PC-9 (cell line): Measurements from ENCODE around the gene RAMP2. TPM values are rescaled to one million over a fixed set of nuclear protein-coding genes. Genes with fewer than 3 reads are reported as not detected.

ENCODE experiments used
- BruUV-seq: library from RNA; stranded (reverse); fragments of 400-500 nt; replicated peaks from 2 replicates; lab custom pipeline; 2021; lab: Mats Ljungman, UMichigan
- CTCF ChIA-PET: fragments of 300-600 bp; sonication (Branson Sonifier 250); formaldehyde crosslinking; loops from one replicate; lab custom pipeline; 2022; ENCODE audit warnings: antibody characterized with exemption; lab: Charles Lee
- POLR2A ChIA-PET: fragments of 300-600 bp; sonication (Branson Sonifier 250); formaldehyde crosslinking; loops from one replicate; lab custom pipeline; 2022; ENCODE audit warnings: antibody characterized with exemption; ENCODE audit not compliant: unreplicated experiment; lab: Charles Lee
- DNase-seq, 2 experiments: peaks; one replicate each; pipeline versions ENCODE4 v3.0.0 to v3.0.0-alpha.2; 2015 to 2022; ENCODE audit warnings: mixed read lengths in 1 of 2
- H2AFZ ChIP-seq: fragments of 200-600 bp; sonication (generic); 2 replicates; pipeline ENCODE4 v1.8.1; 2017; ENCODE audit warnings: antibody characterized with exemption
- H3F3A ChIP-seq: fragments of 200-600 bp; sonication (generic); 2 replicates; pipeline ENCODE4 v1.8.1; 2017; ENCODE audit warnings: antibody characterized with exemption, mild to moderate bottlenecking, low read depth; ENCODE audit not compliant: insufficient read depth
- H3K27ac ChIP-seq: fragments of 200-600 bp; sonication (generic); 2 replicates; pipeline ENCODE4 v1.6.1; 2016; ENCODE audit warnings: mixed run types
- H3K27me3 ChIP-seq: fragments of 200-600 bp; sonication (generic); 2 replicates; pipeline ENCODE4 v1.6.1; 2016; ENCODE audit warnings: low read depth, mixed run types; ENCODE audit not compliant: insufficient read depth
- H3K36me3 ChIP-seq: fragments of 200-600 bp; sonication (generic); 2 replicates; pipeline ENCODE4 v1.6.1; 2016; ENCODE audit warnings: low read depth, mixed run types
- H3K4me1 ChIP-seq: fragments of 200-600 bp; sonication (generic); replicated peaks from 2 replicates; pipeline ENCODE4 v1.6.1; 2016; ENCODE audit warnings: mixed run types; ENCODE audit not compliant: insufficient read depth
- H3K4me2 ChIP-seq: fragments of 200-600 bp; sonication (generic); 2 replicates; pipeline ENCODE4 v1.6.1; 2017; ENCODE audit warnings: mixed run types
- H3K4me3 ChIP-seq: fragments of 200-600 bp; sonication (generic); 2 replicates; pipeline ENCODE4 v1.6.1; 2016; ENCODE audit warnings: mixed run types
- H3K79me2 ChIP-seq: fragments of 200-600 bp; sonication (generic); 2 replicates; pipeline ENCODE4 v1.6.1; 2017; ENCODE audit warnings: low read depth, mixed run types
- H3K9me2 ChIP-seq: fragments of 200-600 bp; sonication (generic); 2 replicates; pipeline ENCODE4 v1.8.1; 2017; ENCODE audit warnings: mild to moderate bottlenecking; ENCODE audit not compliant: insufficient read depth
- H3K9me3 ChIP-seq: fragments of 200-600 bp; sonication (generic); 2 replicates; pipeline ENCODE4 v1.8.1; 2016; ENCODE audit warnings: low read depth; ENCODE audit not compliant: insufficient read depth
- H4K20me1 ChIP-seq: fragments of 200-600 bp; sonication (generic); 2 replicates; pipeline ENCODE4 v1.8.1; 2017; ENCODE audit not compliant: insufficient read depth
- EZH2 ChIP-seq: fragments of 200-600 bp; sonication (generic); IDR thresholded peaks from 2 replicates; pipeline ENCODE4 v1.8.0; 2017; ENCODE audit warnings: antibody characterized with exemption, low read depth
- intact Hi-C: fragments of 100-400 bp; cut with micrococcal nuclease; formaldehyde crosslinking; loops from one replicate; pipeline ENCODE4 v1.10.0; 2022; ENCODE audit not compliant: unreplicated experiment
- total RNA-seq: library from RNA; stranded (reverse); gene quantifications from 2 replicates; pipeline ENCODE4 v1.2.3, GENCODE V29; 2021
- TF ChIP-seq, protein P1 (sequence below): fragments of 200-600 bp; sonication (generic); conservative IDR thresholded peaks from 2 replicates; pipeline ENCODE4 v1.6.1; 2017; ENCODE audit warnings: mixed run types, antibody characterized with exemption, mild to moderate bottlenecking, moderate library complexity

The RAMP2 gene
- total RNA-seq, 1 experiment from 2014 or later = not detected

DNA sequence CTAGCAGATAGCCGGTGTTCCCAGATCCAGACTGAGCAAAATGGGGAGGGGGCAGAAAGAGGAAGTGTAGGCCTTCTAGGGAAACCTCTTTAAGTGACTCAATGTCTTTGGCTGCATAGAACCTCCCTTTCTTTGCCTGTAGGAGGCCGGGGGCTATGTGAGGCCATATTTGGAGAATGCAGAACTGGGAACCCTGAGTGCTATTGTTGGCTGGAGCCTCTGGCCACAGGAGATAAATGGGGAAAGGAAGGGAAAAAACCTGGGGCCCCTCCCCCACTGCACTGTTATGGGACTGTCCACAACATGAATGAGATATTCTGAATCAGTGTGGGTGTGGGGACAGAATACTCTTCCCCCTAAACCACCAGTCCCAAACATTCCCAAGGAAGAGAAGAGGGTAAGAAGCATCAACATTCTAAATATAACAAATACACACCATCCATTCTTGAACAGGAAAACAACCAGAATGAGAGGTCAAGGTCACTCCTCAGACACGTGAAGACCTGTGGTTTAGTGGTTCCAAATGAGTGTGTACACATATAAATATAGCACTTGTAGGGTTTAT is 14.6 kb downstream of the RAMP2 start:
- peaks cover 27% of the 10 kb centered on the region for H3K36me3 ChIP-seq
- no peak overlapping the region for H3K4me3 ChIP-seq
- DNase-seq = no peak
- peaks cover 14% of the 10 kb centered on the region for H3K4me1 ChIP-seq
- intact Hi-C loops = no loop called here
- no peak for TF ChIP-seq EZH2
- TF ChIP-seq, protein P1, sequence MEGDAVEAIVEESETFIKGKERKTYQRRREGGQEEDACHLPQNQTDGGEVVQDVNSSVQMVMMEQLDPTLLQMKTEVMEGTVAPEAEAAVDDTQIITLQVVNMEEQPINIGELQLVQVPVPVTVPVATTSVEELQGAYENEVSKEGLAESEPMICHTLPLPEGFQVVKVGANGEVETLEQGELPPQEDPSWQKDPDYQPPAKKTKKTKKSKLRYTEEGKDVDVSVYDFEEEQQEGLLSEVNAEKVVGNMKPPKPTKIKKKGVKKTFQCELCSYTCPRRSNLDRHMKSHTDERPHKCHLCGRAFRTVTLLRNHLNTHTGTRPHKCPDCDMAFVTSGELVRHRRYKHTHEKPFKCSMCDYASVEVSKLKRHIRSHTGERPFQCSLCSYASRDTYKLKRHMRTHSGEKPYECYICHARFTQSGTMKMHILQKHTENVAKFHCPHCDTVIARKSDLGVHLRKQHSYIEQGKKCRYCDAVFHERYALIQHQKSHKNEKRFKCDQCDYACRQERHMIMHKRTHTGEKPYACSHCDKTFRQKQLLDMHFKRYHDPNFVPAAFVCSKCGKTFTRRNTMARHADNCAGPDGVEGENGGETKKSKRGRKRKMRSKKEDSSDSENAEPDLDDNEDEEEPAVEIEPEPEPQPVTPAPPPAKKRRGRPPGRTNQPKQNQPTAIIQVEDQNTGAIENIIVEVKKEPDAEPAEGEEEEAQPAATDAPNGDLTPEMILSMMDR = no peak
- no peak overlapping the region for H3K4me2 ChIP-seq
- H2AFZ ChIP-seq = no peak overlapping the region
- H3K27ac ChIP-seq = no peak overlapping the region
- CTCF ChIA-PET = no interaction called here
- POLR2A ChIA-PET = no interaction called here
- no peaks in the 10 kb centered on the region for H3K27me3 ChIP-seq
- H3K79me2 ChIP-seq = peaks cover 23% of the 10 kb centered on the region
- no peaks in the 10 kb centered on the region for H3K9me2 ChIP-seq
- H3K9me3 ChIP-seq = no peaks in the 10 kb centered on the region
- peaks cover 27% of the 10 kb centered on the region; the same call in 1 of the 2 replicates for H3F3A ChIP-seq
- H4K20me1 ChIP-seq = no peaks in the 10 kb centered on the region
- BruUV-seq = no TSS peak

DNA sequence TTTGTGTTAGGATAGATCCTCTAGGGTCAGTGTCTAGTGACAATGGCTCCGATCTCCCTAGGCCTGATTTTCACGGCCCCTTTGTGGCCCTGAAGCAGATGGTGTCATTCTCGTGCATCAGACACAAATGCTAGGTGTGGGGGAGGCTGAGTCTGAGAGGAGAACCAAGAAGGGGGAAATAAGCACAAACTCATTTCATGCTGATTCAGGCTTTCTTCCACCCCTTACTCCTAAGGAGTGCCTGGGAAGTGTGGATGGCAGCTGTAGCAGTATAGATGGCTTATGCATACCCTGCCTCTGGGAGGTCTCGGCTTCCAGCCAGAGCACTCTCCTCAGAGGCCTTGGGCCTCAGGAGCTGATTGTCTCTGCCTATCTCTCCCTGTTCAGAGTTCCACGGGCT is 17.5 kb downstream of the RAMP2 start:
- intact Hi-C loops = no loop called here
- peaks cover 20% of the 10 kb centered on the region for H3K79me2 ChIP-seq
- no peak for DNase-seq
- no TSS peak for BruUV-seq
- H3K4me2 ChIP-seq = no peak overlapping the region
- peaks cover 35% of the 10 kb centered on the region for H3K4me1 ChIP-seq
- no peak overlapping the region for H3K4me3 ChIP-seq
- H3K9me3 ChIP-seq = no peaks in the 10 kb centered on the region
- TF ChIP-seq, protein P1 = no peak
- no peaks in the 10 kb centered on the region for H4K20me1 ChIP-seq
- no peak overlapping the region for H2AFZ ChIP-seq
- no peak overlapping the region for H3K27ac ChIP-seq
- H3F3A ChIP-seq = peaks cover 37% of the 10 kb centered on the region
- H3K27me3 ChIP-seq = no peaks in the 10 kb centered on the region
- no peaks in the 10 kb centered on the region for H3K9me2 ChIP-seq
- POLR2A ChIA-PET = no interaction called here
- CTCF ChIA-PET = no interaction called here
- peaks cover 27% of the 10 kb centered on the region for H3K36me3 ChIP-seq

DNA sequence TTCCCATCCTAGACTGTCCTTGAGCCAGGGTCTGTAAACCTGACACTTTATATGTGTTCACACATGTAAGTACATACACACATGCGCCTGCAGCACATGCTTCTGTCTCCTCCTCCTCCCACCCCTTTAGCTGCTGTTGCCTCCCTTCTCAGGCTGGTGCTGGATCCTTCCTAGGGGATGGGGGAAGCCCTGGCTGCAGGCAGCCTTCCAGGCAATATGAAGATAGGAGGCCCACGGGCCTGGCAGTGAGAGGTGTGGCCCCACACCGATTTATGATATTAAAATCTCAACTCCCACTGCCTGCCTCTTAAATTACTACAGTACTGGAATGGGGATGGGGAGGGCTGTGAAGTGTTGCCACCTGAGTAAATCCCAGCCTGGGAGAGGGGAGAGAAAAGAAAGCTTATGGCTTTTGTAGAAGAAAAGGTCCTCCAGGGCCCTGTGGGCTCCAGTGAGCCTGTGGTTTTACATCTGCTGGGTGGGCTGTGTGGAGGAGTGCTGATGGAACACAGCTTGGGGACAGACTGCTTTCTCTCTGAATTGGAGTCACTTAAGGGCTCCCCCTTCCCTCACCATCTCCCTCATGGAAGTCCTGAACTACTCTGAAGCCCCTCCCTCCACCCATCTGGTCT is 18.4 kb downstream of the RAMP2 start:
- CTCF ChIA-PET = no interaction called here
- Histone ChIP-seq H3K79me2 (peaks cover 12% of the 10 kb centered on the region), H3K4me2 (no peak overlapping the region), H3K9me3 (no peaks in the 10 kb centered on the region), H3K27me3 (no peaks in the 10 kb centered on the region), H4K20me1 (no peaks in the 10 kb centered on the region), H2AFZ (no peak overlapping the region), H3K4me1 (peaks cover 37% of the 10 kb centered on the region), H3K4me3 (no peak overlapping the region), H3F3A (peaks cover 37% of the 10 kb centered on the region), H3K27ac (no peak overlapping the region), H3K9me2 (no peaks in the 10 kb centered on the region), H3K36me3 (peaks cover 27% of the 10 kb centered on the region)
- intact Hi-C loops = no loop called here
- TF ChIP-seq EZH2 = no peak
- TF ChIP-seq, protein P1 = no peak
- DNase-seq = no peak
- POLR2A ChIA-PET = no interaction called here
- BruUV-seq = no TSS peak
